ENCODE data around the gene MYL5.
"Not testable (repeated sequence)": the region's sequence is repeated elsewhere in the genome, so short reads cannot be mapped to it uniquely, and the experiment has no call there.

MYL5 gene

GRCh38 chr4:687048-687970 is 13.0 kb downstream of the MYL5 start:
- no peak for DNase-seq

GRCh38 chr4:687971-688853 is 13.9 kb downstream of the MYL5 start:
- DNase-seq, result no peak

- DNase-seq, result no peak
These were observed 14.7 kb downstream of the MYL5 start, which contains the start of gene SLC49A3 for GRCh38 chr4:688854-689681. SLC49A3 (minus strand) TSS chr4:689151; CDS start chr4:689127, 24 bp downstream.

GRCh38 chr4:689723-690122 is 15.4 kb downstream of the MYL5 start:
- no peak for DNase-seq

- DNase-seq, result no peak
These were observed 18.6 kb downstream of the MYL5 start for GRCh38 chr4:692771-693554.

- not testable (repeated sequence) for DNase-seq
These were observed 20.1 kb downstream of the MYL5 start for GRCh38 chr4:694341-694940.

- DNase-seq, result no peak
These were observed 25.7 kb downstream of the MYL5 start for GRCh38 chr4:699816-700580.

GRCh38 chr4:700587-701264 is 26.4 kb downstream of the MYL5 start:
- DNase-seq, result no peak

- DNase-seq, result no peak
These were observed 28.3 kb downstream of the MYL5 start for GRCh38 chr4:702618-703048.

GRCh38 chr4:703336-704197 is 29.2 kb downstream of the MYL5 start:
- no peak for DNase-seq

- no peak for DNase-seq
These were observed 30.0 kb downstream of the MYL5 start for GRCh38 chr4:704198-704891.

GRCh38 chr4:704971-705277 is 30.6 kb downstream of the MYL5 start:
- no peak for DNase-seq

- peak; percentile 66 for DNase-seq
These were observed 31.1 kb downstream of the MYL5 start, which contains the start of gene PCGF3 for GRCh38 chr4:705278-706082. PCGF3 (plus strand) TSS chr4:705832; CDS start chr4:733681, 27,849 bp downstream.

- DNase-seq, result not testable (repeated sequence)
These were observed 31.8 kb downstream of the MYL5 start for GRCh38 chr4:706083-706633.

- DNase-seq, result no peak
These were observed 32.7 kb downstream of the MYL5 start for GRCh38 chr4:706834-707598.

- DNase-seq, result no peak
These were observed 33.7 kb downstream of the MYL5 start for GRCh38 chr4:707929-708630.

Data from NCI-H510A (cell line).